ENCODE results near the gene TRIM28.

DNA sequence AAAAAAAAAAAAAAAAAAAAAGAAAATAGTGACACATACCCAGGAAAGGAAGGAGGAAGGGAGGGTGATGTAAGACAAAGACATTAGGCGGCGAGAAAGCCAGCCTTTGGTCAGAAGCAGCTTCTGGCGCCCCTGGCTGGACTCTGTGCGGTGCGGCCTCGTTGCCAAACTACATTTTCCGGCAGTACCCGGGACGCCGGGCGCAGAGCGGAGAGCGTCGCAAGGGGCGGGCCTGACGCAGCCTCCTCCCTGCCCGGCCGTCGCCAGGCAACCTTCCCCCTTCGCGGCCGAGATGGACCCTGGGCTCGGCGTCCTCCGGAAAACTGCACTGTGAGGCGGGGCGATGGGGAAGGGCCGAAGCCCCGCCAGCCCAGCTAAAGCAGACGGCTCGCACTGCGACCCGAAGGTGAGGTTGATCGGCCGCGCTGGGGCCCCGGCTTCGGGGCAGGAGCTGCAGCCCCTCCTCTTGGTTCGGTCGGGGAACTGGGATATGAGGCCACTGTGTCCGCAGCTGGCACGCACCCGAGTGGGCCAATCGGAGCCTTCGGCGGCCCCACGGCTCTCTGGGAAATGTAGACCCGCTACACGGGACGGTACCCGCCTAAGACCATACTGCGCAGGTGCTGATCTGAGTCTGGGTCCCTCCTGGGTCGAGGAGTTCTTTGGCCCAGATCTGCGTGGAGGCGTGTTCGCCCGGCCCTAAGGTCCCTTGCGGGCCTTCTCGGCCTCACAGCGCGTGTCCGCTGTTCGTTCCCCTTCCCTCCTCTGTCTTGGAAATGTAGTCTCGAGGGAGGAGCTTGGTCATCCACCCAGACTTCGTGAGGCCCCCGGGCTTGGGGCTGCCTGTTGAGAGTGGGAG, 31.5 kb downstream of the TRIM28 start:
- TF ChIP-seq, protein P1, sequence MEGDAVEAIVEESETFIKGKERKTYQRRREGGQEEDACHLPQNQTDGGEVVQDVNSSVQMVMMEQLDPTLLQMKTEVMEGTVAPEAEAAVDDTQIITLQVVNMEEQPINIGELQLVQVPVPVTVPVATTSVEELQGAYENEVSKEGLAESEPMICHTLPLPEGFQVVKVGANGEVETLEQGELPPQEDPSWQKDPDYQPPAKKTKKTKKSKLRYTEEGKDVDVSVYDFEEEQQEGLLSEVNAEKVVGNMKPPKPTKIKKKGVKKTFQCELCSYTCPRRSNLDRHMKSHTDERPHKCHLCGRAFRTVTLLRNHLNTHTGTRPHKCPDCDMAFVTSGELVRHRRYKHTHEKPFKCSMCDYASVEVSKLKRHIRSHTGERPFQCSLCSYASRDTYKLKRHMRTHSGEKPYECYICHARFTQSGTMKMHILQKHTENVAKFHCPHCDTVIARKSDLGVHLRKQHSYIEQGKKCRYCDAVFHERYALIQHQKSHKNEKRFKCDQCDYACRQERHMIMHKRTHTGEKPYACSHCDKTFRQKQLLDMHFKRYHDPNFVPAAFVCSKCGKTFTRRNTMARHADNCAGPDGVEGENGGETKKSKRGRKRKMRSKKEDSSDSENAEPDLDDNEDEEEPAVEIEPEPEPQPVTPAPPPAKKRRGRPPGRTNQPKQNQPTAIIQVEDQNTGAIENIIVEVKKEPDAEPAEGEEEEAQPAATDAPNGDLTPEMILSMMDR (conservative IDR thresholded peaks at IDR 0.05; ENCODE audit: low read length): no peak
- TF ChIP-seq EZH2phosphoT487 (IDR thresholded peaks at IDR 0.05; ENCODE audit: borderline replicate concordance): no peak

Measured in Loucy (cell line).